HL-60/S4 treated with phorbol 12-myristate 13-acetate at 8.2 ng/mL for 4 days and 3 days (cell line): Measurements from ENCODE around the gene WDR17.

ENCODE experiments used
- in situ Hi-C: fragments of 300-500 bp; cut with MboI; formaldehyde crosslinking; loops from 2 replicates; pipeline ENCODE4 v1.15.0; 2022; ENCODE audit warnings: low sequenced_read_pairs

WDR17 gene

GRCh38 chr4:176065435-176066291, at the start of gene WDR17:
WDR17 (plus strand) TSS chr4:176065841; CDS start chr4:176111581, 45,740 bp downstream.
- in situ Hi-C loops = no loop called here

GRCh38 chr4:176016601-176017000, 49.0 kb upstream of the WDR17 start:
- in situ Hi-C loops = no loop called here

DNA sequence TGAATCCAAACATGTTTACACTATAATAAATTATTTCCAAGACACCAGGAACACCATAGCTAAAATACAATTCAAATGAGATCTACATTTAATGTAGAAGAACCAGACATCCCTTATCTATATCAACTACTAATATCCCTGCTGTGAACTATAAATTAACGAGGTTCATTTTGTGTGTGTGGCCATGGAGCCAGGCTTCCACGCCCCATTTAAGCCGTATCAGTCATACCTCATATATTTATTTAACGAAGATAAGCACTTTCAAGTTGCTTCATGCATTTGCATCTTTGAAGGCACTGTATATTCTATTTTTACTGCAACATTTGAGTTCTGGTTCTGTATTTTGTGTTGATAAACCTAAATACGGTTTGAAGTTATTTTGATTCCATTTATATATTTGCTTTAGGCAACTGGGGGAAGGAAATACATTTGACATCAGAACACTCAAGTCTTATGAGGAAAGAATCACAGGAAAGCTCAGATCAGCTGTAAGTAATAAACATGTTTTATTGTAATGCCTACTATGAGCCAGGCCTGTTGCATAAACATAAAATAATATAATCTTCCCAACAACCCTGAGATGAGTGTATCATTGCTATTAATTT, 45.1 kb upstream of the WDR17 start:
- in situ Hi-C loops = no loop called here

DNA sequence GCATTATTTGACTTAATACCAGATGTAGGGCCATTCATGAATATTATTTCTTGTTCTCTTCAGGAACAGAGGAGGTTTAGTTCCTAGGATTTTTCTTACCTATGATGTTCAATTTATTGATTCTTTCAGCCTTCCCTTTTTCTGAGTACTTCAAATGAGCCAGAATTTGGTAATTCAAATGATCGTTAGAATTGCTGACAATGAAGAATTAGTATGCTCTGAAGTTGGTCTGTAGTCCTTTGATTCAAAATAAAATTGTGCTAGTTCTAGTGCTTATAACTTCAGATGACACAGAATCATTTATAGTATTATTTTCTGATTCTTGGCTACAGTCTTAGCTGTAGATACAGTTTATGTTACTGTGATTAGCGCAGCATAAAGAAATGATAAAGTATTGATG, 35.2 kb upstream of the WDR17 start:
- in situ Hi-C loops = no loop called here

GRCh38 chr4:176031922-176032321, 33.7 kb upstream of the WDR17 start:
- in situ Hi-C loops = no loop called here

DNA sequence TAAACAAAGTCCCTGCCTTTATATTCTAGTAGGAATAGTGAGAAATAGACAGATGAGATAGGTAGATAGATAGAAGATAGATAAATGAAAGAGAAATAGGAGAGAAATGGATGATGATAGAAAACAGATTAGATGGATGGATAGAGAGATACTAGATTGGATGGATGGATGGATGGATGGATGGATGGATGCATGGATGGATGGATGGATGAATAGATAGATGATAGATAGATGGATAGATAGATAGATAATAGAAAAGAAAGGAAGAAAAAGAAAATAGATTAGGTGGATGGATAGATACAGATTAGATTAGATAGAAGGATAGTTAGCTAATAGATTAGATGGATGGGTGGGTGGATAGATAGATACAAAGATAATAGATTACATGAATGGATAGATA, 33.2 kb upstream of the WDR17 start:
- in situ Hi-C loops = no loop called here

GRCh38 chr4:176034499-176034898, 31.1 kb upstream of the WDR17 start:
- in situ Hi-C loops = no loop called here

DNA sequence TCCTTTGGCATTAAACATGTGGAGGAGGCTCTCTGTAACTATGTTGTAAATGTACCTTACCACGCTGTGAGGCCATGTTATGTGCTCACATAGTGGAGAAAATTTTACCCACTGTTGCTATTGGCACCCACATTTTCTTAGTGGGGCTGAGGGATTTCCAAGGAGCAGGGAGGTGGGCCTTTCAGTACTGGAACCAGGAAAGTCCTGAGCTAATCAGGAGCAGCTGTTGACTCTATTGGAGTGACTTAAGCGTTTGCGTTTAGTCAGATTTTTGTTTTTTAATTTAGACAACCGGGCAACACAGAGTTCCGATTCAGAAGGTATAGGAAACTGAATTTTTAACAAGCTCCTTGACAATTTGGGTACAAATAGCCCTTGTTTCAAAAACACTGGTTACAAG, 30.7 kb upstream of the WDR17 start:
- in situ Hi-C loops = no loop called here

DNA sequence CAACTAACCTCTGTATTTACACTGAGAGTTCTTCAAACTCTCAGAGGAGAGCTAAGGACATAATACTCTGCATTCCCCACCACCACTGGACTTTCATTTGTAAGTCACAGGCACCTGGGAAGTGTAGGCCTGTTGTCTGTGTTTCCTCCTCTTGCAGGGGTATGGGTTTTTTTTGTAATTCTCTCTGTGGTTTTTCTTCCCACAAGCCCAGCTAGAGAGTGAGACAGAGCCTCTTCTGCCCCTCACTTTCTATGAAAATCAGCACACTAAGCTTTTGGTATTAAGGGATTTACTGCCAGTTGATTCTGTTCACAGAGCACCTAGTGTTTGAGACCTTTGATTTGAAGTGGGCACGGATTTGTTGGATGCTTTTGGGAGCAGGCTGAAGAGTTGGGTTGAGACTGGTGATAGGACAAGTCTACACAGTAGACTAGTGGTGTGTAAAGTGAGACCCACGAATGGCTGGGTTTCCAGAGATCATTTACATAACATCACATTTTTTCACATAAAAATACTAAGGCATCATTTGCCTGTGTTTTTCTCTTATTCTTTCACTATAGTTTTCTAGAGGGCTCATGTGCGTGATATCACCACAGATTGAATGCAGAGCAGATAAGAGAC, 28.9 kb upstream of the WDR17 start:
- in situ Hi-C loops = no loop called here

DNA sequence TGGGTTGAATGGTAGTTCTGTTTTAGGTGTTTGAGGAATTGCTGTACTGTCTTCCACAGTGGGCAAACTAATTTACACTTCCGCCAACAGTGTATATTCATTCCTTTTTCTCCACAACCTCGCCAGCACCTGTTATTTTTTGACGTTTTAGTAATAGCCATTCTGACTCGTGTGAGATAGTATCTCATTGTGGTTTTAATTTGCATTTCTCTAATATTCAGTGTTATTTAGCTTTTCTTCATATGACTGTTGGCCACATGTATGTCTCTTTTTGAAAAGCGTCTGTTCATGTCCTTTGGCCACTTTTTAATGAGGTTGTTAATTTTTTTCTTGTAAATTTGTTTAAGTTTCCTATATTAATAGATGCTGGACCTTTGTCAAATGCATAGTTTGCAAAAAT, 26.9 kb upstream of the WDR17 start:
- in situ Hi-C loops = no loop called here

- in situ Hi-C loops = no loop called here
These were observed 23.4 kb upstream of the WDR17 start for GRCh38 chr4:176042195-176042594.

GRCh38 chr4:176043838-176044588, 21.6 kb upstream of the WDR17 start:
- in situ Hi-C loops = no loop called here

GRCh38 chr4:176044589-176044951, 21.1 kb upstream of the WDR17 start:
- in situ Hi-C loops = no loop called here

DNA sequence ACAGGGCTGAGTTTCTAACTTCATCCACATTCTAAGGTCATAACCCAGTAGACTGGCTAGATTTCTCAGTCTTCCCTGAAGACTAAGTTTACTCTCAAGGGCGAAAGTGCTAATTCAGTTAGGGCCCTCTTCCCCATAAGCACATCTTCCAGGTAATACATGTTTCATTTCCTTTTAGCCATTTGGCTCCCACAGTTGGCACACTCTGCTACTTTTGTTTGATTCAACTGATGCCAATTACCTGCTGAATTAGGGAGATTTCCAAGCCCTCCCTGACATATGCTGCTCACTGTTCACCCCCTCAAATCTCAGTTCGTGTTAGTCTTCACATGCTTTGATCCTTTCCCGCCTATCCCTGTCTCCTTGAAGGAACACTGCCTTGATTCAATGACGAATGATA, 17.0 kb upstream of the WDR17 start:
- in situ Hi-C loops = no loop called here

DNA sequence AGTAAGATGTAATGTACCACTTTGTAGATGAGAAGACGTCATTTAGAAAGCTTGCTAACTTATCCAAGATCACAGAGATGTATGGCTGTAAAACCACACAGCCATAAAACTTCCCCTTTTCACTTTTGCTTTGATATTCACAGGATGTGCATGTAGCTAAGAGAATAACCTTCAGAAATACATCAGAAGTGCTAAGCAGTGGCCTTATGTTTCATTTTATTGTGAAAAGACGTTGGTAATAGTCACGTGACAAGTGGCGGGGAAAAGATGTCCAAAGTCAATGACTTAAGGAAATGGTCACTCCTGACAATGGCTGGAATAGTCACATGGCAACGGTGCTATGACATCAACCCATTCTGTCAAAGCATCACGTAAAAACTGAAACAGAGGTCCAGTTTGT, 12.9 kb upstream of the WDR17 start:
- in situ Hi-C loops = no loop called here

GRCh38 chr4:176053785-176054184, 11.9 kb upstream of the WDR17 start:
- in situ Hi-C loops = no loop called here

DNA sequence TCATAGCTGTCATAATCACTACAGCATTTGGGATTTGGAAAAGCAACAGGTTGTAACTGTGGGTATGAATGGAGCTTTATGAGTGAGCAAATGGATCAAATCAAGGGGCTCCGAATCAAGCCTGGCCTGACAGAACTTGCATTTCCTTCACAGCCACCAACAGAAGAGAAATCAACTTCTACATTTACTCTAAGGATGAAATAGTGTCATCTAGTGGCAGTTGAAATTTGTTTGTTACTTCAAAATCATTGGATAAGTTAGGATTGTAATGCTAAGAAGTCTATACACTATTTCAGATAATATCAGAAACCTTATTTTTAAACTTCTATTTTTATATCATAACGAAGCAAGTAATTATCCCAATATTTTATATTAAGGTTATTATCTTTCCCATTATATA, 10.7 kb upstream of the WDR17 start:
- in situ Hi-C loops = no loop called here

- in situ Hi-C loops = no loop called here
These were observed 1.9 kb upstream of the WDR17 start for GRCh38 chr4:176063718-176064117.

DNA sequence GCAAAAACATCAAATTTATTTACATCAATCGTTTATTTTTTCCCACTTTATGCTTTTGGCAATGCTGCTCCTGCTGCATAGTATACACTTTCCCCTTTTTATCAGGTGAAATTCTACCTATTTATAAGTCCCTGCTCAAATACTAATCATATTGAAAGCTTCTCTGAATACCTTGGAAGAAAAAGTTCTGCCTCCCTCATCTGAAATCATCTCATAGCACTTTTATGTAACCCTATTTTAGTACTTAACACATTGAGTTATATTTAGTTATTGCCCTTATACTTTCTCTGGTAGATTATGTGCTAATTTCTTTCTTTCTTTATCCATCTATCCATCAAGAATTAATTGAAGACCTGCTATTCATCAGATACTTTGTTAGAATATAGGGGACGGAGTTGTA, 1.1 kb upstream of the WDR17 start:
- in situ Hi-C loops = no loop called here

DNA sequence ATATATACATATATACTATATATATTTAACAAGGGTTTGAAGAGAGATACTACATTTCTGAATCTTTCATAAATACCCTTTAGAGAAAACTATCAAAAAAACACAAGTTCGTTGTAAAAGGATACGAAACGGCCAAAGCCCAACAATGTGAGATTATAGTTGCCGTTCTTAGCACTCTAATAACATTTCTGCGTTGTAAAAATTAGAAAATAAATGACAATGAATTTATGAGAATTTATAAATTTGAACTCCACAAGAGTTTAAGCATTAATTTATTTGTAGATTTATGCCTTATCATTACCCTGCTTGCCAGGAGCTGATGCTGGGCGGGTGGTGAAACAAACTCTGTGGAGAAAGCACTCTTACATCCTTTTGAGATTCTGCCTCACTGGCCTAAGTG, 1.1 kb downstream of the WDR17 start:
- in situ Hi-C loops = no loop called here

DNA sequence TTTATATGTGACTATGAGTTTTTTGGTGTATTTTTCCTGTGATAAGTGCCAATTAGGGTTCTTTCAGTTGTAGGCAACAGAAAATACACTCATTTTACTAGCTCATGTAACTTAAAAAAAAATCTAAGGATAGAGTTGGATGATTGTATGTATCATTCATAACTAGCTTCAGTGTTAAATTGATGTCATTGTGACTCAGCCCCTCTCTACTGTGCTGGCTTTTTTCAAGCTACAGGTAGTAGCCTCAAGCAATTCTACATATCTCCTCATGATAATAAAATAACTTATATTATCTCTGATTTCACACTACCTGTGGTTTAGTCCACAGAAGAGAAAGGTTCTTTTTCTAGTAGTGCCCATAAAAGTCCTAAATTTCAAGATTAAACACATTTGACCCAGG, 11.9 kb downstream of the WDR17 start:
- in situ Hi-C loops = no loop called here

GRCh38 chr4:176084769-176085168, 19.1 kb downstream of the WDR17 start:
- in situ Hi-C loops = no loop called here
